GM03348 (cell line): ENCODE measurements around the gene ROR1.
A peak's percentile ranks its signal among the peaks of the same experiment; 100 is the strongest.

Experiments
- DNase-seq: peaks from one replicate; pipeline ENCODE4 v3.0.0; 2012; ENCODE audit warnings: low spot score

The ROR1 gene

DNA sequence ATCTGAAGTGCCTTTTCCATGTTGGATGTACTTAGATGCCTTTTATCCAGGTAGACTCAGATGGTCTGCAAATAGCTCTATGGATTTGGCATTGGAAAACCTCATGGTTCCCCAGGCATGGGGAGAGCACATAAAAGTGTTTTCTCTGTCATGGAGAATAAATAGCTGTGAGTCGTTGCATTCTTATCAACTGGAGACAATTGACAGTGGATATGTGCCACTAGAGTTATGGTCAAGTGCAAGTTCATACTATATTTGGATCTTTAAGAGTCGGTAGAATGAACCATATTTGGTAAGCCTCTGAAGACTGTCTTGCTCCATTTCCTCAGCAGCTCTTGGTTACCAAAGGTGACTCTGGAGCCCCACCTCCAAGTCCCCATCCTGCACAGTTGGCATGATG, 83.7 kb downstream of the ROR1 start:
- no peak for DNase-seq

DNA sequence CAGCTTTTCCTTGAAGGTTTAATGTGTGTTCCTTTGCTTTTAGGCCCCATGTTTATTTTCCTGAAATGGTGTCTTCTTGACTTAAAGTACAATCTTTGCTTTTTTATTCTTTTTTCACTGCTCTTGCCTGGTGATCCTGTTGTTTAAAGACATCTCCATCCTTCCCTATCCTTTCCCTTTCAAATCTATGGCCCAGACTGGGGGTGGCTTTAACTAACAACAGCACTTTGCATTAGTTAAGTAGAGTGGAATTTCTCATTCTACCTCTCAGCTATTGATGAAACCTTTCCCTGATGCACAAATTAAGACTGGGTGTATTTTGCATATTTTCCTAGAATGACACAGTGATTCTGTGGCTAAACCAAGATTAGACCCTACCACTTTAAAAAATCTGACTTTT, 84.3 kb downstream of the ROR1 start:
- no peak for DNase-seq

- no peak for DNase-seq
Measured at GRCh38 chr1:63859480-63860275, 85.9 kb downstream of the ROR1 start.

DNA sequence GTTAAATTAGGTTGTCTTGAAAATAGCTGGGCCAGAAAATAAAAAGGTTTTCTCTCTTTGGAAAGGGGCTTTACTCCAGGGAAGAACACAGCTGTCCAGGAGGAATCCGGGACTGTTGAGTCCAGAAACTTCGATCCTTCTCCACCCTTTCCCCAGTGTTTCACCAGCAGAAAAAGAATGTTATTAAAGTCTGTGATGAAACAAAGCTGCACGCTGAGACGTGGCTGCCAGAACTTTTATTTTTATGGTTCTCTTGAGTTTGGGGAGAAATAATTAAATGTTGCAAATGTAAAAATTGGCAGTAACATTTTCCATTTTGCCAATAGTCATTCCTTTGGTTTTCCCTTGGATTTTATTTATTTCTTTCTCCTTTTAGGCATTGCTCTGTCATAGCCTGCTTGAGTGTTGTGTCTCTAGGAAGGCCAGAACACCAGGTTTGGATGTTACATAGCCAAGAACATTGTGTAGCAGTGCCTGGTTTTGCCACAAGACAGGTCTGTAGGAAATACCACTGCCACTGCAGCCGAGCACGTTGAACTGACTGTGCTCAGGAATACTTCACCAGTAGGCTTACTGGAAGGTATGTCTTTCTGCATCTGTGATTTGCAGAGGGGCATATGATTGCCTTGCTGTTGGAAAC, 87.4 kb downstream of the ROR1 start:
- peak; percentile 51 for DNase-seq

DNA sequence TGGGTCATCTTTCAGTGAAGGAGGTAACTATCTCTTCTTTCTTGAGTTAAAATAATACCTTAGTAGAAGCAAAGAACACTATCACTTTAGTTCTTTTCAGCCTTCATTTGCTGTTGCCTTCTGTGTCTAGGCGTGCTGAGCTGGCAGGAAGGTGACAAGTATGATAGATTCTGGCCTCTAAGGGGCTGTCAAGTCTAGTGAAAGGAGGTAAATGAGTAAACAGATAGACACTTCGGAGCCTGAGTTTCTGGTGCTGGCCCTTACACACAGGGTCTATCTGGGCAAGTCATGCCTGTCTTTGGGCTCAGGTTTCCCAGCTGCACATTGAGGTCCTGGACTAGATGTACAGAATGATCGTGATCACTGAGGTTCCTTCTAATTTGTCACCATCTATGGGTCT, 89.3 kb downstream of the ROR1 start:
- no peak for DNase-seq

DNA sequence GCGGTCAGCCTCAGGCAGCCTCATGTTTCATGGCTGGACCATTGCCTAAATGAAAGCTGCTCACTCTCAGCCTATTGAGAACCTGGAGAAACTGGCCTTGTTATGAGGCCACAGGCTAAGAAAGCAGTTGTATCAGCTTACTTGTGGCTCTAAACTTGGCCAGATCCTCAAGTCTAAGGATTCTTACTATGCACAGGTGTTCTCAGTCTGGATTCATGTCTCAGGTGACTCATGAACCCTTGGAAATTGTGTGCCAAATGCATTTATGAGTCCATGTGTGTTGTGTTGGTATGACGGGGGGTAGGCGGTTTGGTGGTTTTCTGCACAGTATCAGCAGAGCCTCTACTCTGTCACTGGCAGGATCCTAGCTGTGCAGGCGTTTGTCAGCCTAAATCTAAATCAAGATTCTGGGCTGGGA, 90.4 kb downstream of the ROR1 start:
- DNase-seq, result no peak

DNA sequence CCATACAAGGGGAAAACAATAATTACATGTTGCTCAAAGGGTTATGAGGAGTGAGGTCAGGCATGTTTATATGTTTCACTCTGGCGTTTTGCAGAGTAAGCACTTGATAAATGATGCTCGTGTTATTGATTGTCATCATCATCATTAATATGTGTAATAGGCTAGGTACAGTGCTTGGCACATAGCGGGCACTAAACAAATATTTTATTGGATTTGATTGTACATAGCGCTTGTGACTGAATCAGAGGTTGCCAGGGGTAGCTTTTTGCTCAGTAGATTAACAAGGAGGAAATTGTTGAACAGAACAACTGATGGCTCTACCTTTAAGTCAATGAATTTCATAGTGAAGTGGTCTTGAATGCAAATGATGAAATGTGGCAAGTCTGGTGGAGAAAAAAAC, 91.7 kb downstream of the ROR1 start:
- DNase-seq, result no peak

DNA sequence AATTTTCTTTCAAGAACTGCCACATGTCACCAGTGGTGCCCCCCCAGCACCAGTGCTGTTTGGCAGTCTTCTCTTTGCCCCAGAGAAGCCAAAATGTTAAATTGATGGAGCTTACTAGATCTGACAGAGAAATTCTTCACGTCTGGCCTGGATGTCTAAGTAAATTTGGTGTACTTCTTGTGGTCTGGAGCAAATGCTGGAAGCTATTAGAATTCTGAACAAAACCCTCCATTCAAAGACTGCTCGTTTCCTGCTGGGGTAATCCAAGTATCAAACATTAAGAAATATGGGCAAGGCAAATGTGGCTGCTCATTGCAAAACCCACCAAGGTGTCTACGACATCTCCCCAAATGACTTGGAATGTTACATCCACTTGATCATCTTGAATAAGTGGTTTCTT, 92.3 kb downstream of the ROR1 start:
- no peak for DNase-seq

GRCh38 chr1:63867429-63868176, 93.8 kb downstream of the ROR1 start:
- no peak for DNase-seq

DNA sequence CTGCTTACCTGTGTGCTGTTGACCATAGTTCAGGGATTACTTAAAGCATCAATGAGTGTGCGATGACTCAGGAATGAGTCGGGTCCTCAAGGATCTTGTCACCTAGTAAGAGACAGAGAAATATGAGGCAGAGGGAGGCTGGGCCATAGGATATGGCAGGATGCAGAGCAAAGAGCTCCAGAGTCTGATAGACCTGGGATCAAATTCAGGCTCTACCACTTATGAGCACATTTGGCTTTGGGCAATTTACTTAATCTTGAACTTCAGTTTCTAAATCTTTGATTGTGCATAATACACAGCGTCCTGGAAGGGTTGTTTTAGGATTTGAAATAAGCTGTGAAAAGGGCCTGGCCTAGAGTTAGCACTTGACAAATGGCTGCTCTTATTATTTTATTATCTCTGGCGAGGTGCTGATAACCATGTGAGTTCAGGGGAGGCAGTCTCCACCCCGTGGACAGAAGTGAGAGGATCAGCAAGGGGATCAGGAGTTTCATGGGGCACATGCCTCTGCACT, 94.5 kb downstream of the ROR1 start:
- DNase-seq, result no peak

- DNase-seq, result no peak
Measured at GRCh38 chr1:63870152-63870551, 96.3 kb downstream of the ROR1 start.

DNA sequence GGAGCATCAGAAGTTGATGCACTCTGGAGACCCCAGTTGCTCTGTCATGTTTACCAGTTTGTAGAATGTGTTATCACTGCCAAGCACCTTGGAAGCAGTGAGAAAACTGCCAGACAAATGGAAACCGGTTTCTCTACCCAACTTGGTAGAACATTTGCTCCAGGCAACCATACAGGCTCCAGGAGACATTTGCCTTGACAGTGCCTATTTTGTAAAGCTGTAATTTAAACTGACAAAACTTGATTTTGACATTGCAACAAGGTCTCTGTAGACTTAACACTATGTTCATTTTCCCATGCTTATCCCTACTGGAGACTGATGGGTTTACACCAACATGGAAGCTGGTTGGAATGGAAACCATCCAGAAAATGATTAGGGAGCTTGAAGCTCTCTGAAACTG, 97.6 kb downstream of the ROR1 start:
- DNase-seq, result no peak

DNA sequence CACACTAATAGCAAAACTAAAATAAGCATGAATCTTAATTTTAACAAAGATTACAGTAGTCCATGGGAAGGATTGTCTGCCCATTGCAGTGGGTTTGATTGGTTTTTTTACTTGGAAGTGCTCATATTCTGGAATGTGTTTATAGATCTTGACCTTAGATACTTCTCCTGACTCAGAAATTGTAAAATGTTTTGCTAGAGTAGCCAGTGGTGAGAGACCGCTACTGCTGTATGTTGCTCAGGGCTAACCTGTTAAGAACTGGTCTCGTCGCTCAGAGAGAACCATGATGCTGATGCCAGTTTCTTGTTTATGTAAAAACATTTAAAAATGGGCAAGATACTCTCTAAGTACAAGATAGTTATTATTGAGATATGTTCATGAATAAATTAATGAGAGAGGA, 99.9 kb downstream of the ROR1 start:
- no peak for DNase-seq

GRCh38 chr1:63874278-63874880, 100.6 kb downstream of the ROR1 start:
- peak; percentile 39 for DNase-seq

GRCh38 chr1:63875636-63876035, 101.8 kb downstream of the ROR1 start:
- DNase-seq, result no peak

GRCh38 chr1:63877021-63877767, 103.4 kb downstream of the ROR1 start:
- no peak for DNase-seq

DNA sequence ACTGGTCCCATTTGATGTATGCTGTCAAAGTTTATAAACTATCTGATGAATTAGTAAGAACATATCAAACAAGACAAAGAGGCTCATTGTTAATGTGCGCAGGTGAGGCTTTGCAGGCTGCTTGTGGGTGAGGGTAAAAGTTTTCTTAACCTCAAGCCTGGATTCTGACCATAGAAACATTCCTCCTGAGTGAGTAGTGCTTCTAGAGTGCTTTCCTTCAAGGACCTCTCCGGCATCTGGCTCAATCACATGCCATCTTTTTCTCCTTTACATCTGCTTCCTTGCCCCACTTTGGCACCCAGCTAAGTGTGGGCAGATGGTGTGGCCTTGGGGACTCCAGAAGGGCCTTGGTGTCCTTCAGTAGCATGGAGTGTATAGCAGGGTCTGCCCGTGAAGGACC, 104.0 kb downstream of the ROR1 start:
- peak; percentile 64 for DNase-seq

- DNase-seq, result no peak
Measured at GRCh38 chr1:63878932-63879331, 105.1 kb downstream of the ROR1 start.

- no peak for DNase-seq
Measured at GRCh38 chr1:63880958-63881576, 107.2 kb downstream of the ROR1 start.

- no peak for DNase-seq
Measured at GRCh38 chr1:63882048-63882704, 108.4 kb downstream of the ROR1 start.
